ENCODE results near the gene NAGA.
A peak's percentile ranks its signal among the peaks of the same experiment; 100 is the strongest.
"Not testable (repeated sequence)": the region's sequence is repeated elsewhere in the genome, so short reads cannot be mapped to it uniquely, and the experiment has no call there.

NAGA gene

GRCh38 chr22:42070517-42071422, at the start of gene NAGA:
NAGA (minus strand) TSS chr22:42070812; CDS start chr22:42070297, 515 bp downstream.
- peak; percentile 98 for DNase-seq

DNA sequence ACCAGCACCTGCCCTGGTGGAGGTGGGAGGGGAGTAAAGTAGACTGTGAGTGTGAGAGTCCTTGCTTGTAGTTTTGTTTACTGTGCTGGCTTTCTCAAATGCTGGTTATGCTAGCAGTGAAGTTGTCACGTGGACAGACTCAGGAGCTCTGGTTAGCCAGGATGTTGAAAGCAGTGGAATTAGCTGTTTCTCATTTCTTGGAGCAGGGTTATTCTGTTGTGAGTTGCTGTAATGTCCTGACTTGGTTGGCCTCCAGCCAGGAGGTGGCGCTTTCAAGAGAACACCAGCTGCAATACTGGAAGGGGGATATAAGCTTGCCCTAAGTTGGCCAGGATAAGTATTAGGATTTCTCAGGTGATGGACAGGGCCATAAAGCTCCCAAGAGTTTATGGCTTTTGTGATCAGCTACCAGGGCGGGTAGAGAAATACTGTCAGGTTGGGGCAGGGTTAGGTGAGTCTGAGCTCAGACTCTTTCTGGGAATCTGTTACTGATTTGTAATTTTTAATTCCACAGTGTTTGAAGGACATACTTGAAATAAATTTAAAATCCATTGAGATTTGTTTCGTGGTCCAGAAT, 46.3 kb upstream of the NAGA start:
- DNase-seq = peak; percentile 26

GRCh38 chr22:42115420-42115830, 44.8 kb upstream of the NAGA start:
- not testable (repeated sequence) for DNase-seq

- DNase-seq = peak; percentile 46
Observed at GRCh38 chr22:42114721-42115120, 44.1 kb upstream of the NAGA start.

DNA sequence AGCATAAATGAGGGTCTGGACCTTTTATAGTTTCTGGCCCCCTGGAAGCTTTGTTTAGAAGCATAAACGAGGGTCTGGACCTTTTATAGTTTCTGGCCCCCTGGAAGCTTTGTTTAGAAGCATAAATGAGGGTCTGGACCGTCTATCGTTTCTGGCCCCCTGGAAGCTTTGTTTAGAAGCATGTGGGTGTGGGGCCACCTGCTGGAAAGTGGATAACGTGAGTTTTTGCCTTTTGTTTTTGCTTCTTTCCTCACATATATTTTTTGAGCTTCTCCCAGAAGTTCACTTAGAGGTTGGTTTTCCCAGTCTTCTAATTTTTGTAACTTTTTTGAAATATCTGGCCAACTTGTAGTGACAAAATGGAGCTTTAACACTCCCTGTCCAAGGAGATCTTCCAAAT, 42.2 kb upstream of the NAGA start:
- peak; percentile 22 for DNase-seq

DNA sequence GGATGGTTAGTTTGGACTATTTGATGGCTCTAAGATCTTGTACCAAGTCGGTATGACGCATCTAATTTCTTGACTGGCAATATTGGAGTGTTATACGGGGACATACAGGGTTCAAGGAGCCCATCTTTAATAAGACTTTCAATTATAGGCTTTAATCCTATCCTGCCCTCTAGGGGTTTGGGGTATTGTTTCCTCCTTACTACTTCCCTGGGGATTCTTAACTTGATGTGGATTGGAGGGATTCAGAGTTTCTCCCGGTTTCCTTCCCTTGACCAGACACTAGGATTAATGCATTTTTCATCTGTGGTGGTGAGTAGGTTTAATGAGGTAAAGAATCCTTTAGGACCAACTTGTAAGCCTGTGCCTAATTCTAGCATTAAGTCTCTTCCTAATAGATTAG, 41.2 kb upstream of the NAGA start:
- DNase-seq = peak; percentile 57

DNA sequence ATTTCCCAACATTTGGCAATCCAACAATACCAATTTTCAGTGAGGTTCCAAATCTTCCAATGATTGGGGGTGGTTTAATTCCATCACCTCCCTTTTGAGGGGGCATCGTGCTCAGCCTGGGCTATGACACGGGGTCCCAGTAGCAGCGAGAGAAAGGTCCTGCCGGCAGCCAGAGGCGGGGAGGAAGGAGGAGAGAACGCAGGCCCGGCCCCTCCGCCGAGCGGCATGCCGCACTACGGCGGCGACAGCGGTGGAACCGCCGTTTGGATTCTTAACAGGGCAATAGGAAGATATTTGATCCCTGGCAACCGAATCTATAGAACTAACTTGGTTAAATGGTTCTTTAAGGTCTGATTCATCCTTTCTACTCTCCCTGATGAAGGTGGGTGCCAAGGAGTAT, 38.2 kb upstream of the NAGA start:
- DNase-seq = no peak

DNA sequence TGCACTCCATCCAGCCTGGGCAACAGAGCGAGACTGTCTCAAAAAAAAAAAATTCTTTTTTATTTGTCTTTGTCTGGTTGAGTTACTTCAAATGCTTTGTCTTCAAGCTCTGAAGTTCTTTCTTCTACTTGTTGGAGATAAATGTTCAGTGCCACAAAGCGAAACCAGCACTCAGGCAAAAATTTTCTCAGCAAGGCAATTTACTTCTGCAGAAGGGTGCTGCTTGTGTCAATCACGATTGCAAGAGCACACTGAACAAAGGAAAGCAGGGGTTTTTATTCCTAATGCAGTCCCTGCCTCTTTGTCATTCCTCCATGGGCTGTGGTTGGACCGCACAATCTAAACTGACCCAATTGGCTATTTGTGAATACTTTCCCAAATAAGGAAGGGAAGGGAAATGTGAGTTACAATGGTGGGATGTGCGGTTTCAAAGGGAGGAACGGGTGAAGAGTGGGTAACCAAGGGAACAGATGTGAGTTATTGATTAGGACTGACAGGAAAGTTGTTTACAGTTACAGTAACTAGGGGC, 33.8 kb upstream of the NAGA start:
- DNase-seq = not testable (repeated sequence)

DNA sequence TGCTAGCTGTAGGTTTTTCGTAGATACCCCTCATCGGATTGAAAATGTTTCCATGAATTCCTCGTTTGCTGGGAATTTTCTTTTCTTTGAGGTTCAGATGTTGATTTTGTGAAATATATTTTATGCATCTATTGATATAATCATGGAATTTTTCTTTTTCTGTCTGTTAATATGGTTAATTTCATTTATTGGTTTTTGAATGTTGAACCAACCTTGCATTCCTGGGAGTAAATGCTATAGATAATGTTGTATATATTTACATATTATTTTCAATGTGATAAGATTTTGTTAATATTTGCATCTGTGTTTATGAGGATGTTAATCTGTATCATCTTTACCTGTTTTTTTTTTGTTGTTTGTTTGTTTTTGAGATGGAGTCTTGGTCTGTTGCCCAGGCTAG, 30.6 kb upstream of the NAGA start:
- DNase-seq = no peak

DNA sequence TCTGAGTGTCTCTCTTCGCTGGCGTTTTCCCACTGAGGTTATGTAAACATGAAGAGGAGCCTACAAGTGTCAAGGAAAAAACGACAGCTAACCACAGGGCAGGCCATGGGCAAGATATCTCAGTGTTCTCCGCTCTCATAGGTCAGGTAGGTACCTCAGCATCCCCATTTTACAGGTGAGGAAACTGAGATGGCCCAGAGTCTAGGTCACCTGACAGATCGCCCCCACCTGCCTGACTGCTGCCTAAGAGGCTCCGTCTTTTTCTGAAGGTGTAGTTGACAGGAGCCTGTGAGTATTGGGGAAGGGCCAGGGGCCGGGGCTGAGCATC, 20.8 kb upstream of the NAGA start:
- DNase-seq = no peak

DNA sequence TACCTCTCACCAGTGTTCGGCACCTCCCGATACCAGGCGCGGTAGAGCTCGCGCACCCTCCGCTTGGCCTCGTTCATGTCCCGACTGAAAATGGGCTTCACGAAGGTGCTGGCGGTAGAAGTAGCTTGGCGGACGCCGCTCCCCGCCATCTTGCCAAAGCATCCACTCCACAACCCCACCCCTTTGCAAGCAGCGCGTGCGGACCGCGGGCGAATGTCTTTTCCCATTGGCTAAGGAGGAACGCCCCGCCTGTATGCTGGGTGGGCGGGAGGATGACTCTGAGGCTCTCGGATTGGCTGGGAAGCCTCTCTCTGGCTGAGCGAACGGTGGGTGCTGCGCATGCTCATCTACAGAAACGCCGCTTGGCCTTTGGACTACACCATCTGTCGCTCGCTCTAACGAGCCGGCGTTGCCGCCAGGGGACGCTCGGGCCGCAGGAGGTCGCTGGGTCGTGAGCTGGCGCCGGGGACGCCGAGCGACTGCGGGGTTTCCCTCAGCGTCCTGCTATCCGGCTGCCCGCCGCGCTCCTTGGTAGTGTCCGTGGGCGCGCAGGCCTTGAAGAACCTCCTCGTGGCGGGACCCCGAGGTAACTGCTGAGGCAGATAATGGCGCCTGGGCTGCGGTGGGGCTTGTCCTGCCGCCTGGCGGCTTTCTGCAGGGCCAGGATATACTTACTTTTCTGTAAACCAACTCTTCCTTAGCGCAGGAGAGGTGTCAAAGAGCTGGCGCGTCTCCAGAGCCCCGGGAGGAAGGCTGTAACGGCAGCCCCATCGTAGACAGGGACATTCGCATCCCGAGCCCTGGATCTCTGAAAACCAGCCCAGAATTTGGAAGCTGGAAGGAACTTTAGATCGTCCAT, 20.2 kb upstream of the NAGA start, which contains the start of gene NDUFA6:
TSS of gene NDUFA6 (minus strand) at position 177 of the 859 bp plus-strand sequence. CDS start at position 149, 28 bp downstream.
- DNase-seq = peak; percentile 99

DNA sequence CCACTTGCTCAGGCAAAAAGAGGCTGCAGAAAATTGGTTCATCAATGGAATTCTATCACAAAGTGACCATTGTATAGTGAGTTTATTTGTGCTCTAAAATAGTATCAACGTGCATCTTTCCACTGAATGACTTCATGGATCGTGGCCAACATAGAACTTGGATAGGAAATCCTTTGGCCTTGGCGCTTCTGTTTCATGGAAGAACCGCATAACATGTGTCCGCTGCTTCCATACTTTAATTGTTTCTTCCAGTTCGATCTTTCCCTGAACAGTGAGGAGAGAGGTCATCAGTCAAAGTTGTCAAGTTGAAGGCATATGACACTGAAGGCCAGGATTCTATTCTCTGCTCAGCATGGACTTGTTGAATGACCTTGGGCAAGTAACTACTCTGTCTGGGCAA, 15.4 kb upstream of the NAGA start:
- DNase-seq = no peak

- DNase-seq = no peak
Observed at GRCh38 chr22:42084874-42085273, 14.3 kb upstream of the NAGA start.

DNA sequence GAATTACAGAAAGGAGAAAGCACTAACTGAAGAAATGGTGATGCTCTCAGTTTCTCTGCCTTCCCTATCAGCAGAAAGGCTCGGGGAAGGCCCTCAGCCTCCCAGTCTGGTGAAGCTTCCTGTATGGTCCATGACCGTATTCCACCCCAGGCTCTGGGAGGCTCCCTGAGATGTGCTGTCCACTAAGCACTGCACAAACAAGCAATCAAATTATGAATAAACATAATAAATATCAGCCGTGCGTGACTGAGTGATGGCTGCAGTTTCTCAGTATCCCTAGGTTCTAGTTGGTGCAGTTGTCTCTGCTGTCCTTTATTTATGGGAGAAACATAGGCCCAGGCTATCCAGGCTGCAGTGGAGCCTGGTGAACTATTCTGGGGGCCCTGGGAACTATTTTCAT, 12.5 kb upstream of the NAGA start:
- no peak for DNase-seq

DNA sequence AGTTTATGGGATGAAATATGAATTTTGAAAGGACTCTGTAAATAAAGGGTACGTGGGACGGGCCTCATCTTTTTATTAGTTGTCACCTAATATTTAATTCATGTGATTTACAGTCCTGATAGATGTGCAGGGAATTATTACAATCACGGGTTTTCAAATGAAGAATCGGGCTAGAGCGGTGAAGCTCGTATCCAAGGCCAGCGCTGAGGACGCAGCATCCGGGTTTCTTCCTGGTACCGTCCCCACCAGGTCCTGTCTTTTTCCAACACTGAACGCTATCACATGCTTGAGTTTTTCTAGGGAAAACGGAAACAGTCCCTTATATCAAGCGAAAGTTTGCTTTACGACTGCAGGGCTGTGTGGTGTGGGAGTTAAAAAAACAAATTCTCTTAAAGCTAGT, 9.7 kb upstream of the NAGA start:
- peak; percentile 38 for DNase-seq

GRCh38 chr22:42079319-42080251, 9.0 kb upstream of the NAGA start, which contains the start of gene SMDT1:
SMDT1 (plus strand) TSS chr22:42079700; CDS start chr22:42079769, 69 bp downstream.
- peak; percentile 98 for DNase-seq

DNA sequence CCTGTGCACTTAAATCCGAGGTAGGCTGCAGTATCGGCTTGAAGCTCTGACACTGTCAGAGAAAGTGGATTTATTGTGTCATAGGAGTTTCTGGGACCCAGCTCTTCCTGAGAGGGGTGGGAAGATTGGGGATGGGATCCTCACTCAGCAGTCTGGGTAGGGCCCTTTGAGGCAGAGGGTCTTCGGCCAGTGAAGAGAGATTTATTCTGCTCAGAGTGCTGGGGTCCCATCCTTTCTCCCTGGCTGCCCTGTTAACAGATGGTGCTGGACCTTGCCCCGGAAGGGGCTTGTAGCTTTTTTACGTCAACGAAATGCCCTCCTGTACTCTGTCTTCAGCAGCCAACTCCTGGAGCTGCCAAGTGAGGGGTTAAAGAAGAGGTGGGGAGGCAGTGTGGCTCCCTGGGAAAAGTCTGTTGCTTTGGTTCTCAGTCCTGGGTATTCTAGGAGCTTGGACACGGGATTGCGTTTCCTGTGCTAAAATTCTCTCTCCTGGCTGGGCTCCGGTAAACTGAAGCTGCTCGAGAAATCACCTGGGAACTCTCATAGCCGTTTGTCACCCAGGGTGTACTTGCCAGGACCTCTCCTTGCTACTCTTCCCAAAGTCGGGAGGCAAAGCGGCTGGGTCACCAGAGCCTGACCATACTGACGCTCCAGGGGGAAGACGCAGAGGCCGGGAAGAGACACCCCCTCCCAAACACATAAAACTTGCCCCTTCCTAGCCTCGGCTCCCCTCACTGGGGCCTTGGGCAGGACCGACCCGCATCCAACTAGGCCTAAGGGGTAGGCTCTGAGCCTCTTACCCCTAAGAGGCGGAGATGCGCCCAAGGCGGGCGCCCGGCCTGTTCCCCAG, 8.1 kb upstream of the NAGA start:
- DNase-seq = no peak

DNA sequence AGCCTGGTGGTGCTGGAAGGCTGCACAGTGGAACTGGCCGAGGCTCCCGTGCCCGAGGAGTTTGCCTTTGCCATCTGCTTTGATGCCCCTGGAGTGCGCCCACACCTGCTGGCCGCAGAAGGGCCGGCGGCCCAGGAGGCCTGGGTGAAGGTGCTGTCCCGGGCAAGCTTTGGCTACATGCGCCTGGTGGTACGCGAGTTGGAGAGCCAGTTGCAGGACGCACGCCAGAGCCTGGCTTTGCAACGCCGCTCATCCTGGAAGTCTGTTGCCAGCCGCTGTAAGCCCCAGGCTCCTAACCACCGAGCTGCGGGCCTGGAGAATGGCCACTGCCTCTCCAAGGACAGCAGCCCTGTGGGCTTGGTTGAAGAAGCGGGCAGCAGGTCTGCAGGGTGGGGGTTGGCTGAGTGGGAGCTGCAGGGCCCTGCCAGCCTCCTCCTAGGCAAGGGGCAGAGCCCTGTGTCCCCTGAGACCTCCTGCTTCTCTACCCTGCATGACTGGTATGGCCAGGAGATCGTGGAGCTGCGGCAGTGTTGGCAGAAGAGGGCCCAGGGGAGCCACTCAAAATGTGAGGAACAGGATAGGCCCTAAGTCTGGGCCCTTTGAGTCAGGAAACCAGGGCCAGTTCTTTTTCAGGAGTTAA, 7.0 kb upstream of the NAGA start:
- no peak for DNase-seq

DNA sequence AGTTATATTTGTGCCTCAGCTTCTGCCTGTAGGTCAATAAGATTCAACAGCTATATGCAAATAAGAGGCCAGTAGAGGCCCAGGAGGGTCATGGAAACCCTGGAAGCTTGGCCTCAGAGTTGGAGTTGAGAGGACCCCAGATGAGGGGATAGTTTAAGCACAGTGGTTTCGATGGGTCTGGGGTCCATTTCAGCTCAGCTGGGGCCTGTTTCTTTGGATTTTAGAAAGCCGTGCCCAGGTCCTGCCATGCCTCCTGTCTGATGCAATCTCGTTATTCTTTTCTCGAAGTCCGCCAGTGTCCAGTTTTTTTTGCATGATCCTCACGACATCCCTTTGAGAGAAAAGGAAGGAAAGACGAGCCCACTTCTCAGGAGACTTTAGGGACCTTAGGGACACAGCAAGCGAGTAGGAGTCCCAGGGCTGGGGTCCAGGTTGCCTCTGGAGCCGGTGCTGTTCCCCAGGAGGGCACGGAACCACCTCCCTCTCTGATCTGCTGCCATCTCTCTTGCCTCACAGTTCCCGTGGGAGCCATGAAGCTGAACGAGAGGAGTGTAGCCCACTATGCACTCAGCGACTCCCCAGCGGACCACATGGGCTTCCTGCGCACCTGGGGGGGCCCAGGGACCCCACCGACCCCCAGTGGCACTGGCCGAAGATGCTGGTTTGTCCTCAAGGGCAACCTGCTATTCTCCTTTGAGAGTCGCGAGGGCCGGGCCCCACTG, 6.3 kb upstream of the NAGA start:
- no peak for DNase-seq
